Endothelial cell of umbilical vein (primary cell): ENCODE results near the gene PWWP3B.

ENCODE experiments used
- EZH2 ChIP-seq: IDR thresholded peaks from 2 replicates; pipeline ENCODE4 v1.6.1; 2012; ENCODE audit warnings: borderline replicate concordance, low read depth, mild to moderate bottlenecking, moderate library complexity, low read length, inconsistent platforms; ENCODE audit not compliant: severe bottlenecking
- JUN ChIP-seq: IDR thresholded peaks from 2 replicates; pipeline ENCODE4 v1.6.1; 2011; ENCODE audit warnings: borderline replicate concordance, low read depth; ENCODE audit not compliant: insufficient read length, insufficient read depth
- POLR2A ChIP-seq: IDR thresholded peaks from 2 replicates; pipeline ENCODE4 v1.6.1; 2012; ENCODE audit warnings: low read depth, mild to moderate bottlenecking, control low read depth, low read length
- POLR2AphosphoS5 ChIP-seq: IDR thresholded peaks from 2 replicates; pipeline ENCODE4 v1.6.1; 2012; ENCODE audit warnings: low read depth, mild to moderate bottlenecking, control low read depth, low read length, moderate library complexity; ENCODE audit not compliant: insufficient read depth
- TF ChIP-seq, protein P1 (sequence below), 2 donors: IDR thresholded peaks; 1 replicate in 1 of 2; 2 replicates in 1 of 2; pipeline ENCODE4 v1.5.1; 2011; ENCODE audit warnings: low read length in 2 of 2, mild to moderate bottlenecking in 2 of 2, moderate library complexity in 2 of 2, control low read depth in 1 of 2, inconsistent platforms in 1 of 2, low read depth in 1 of 2; ENCODE audit not compliant: insufficient read depth in 1 of 2; ENCODE audit errors: extremely low read depth in 1 of 2

DNA sequence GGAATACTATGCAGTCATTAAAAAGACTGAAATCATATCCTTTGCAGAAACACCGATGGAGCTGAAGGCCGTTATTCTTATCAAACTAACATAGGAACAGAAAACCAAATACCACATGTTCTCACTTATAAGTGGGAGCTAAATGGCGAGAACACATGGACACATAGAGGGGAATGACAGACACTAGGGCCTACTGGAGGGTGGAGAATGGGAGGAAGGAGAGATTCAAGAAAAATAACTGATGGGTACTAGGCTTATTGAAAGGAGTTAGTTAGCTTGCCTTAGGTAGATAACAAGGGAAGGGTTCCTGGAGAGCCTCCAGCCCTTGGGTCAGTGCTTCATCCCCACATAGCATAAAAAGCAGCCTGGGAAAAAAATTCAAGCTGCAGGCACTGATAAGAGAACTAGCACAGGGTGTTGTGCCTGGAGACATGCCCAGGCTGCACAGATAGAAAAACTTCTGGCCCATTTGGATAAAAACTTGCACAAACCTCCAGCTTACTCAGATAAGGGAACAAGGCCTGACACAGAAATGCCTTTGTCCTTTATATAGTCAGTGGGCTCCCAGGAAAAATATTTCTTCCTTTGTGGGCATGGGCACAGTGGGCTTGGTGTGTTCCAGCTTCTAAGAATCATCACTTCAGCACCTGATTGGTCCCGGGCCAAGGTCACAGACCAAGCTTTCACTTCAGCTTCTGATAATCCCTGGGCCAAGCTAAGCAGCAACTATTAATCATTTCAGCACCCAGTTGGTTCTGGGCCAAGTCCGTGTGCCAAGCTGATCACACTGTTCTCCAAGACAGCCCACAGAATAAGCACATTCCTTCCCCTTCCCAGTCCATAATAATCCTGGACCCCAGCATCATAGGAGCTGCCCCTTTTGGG lies 23.1 kb upstream of the PWWP3B start:
- TF ChIP-seq, protein P1, sequence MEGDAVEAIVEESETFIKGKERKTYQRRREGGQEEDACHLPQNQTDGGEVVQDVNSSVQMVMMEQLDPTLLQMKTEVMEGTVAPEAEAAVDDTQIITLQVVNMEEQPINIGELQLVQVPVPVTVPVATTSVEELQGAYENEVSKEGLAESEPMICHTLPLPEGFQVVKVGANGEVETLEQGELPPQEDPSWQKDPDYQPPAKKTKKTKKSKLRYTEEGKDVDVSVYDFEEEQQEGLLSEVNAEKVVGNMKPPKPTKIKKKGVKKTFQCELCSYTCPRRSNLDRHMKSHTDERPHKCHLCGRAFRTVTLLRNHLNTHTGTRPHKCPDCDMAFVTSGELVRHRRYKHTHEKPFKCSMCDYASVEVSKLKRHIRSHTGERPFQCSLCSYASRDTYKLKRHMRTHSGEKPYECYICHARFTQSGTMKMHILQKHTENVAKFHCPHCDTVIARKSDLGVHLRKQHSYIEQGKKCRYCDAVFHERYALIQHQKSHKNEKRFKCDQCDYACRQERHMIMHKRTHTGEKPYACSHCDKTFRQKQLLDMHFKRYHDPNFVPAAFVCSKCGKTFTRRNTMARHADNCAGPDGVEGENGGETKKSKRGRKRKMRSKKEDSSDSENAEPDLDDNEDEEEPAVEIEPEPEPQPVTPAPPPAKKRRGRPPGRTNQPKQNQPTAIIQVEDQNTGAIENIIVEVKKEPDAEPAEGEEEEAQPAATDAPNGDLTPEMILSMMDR (IDR thresholded peaks at IDR 0.05; ENCODE audit: extremely low read depth in 1 of 2, insufficient read depth in 1 of 2, low read depth in 1 of 2, low read length in 2 of 2), result no peak
- no peak for TF ChIP-seq POLR2AphosphoS5
- no peak for TF ChIP-seq JUN
- TF ChIP-seq EZH2, result no peak
- no peak for TF ChIP-seq POLR2A
